ENCODE measurements around the gene CRIP1. TPM values are rescaled to one million over a fixed set of nuclear protein-coding genes. Genes with fewer than 3 reads are reported as not detected.
A peak's percentile ranks its signal among the peaks of the same experiment; 100 is the strongest.

CRIP1 gene
- total RNA-seq, 2 experiments from 2014 or later: 445 to 453 TPM

GRCh38 chr14:105485739-105486162 is 935 bp upstream of the CRIP1 start:
- H3K27ac Mint-ChIP-seq: no peak overlapping the region
- H3K4me1 Mint-ChIP-seq: peaks cover 28% of the 10 kb centered on the region
- H3K9me3 Mint-ChIP-seq: no peaks in the 10 kb centered on the region
- DNase-seq: peak; percentile 52
- no peak for ATAC-seq (ENCODE audit: low read depth)
- H3K4me3 Mint-ChIP-seq: peak overlapping the region; percentile 40
- H3K36me3 Mint-ChIP-seq: no peaks in the 10 kb centered on the region
- H3K27me3 Mint-ChIP-seq: no peaks in the 10 kb centered on the region
- POLR2A ChIA-PET: interaction anchor here (0.9 kb wide), 1 partner anchor 67 kb away, joined by 5 read pairs; no protein-coding TSS in a partner anchor

- Mint-ChIP-seq H3K4me1 (peaks cover 24% of the 10 kb centered on the region), H3K36me3 (no peaks in the 10 kb centered on the region), H3K4me3 (peak overlapping the region; percentile 78), H3K27ac (peak overlapping the region; percentile 38), H3K27me3 (no peaks in the 10 kb centered on the region), H3K9me3 (no peaks in the 10 kb centered on the region)
- no peak for ATAC-seq (ENCODE audit: low read depth)
- DNase-seq: peak; percentile 76
- POLR2A ChIA-PET: no interaction called here
Measured at GRCh38 chr14:105486974-105487448, 325 bp downstream of the CRIP1 start.

- H3K4me1 Mint-ChIP-seq: peaks cover 20% of the 10 kb centered on the region
- peak overlapping the region; percentile 78 for H3K4me3 Mint-ChIP-seq
- DNase-seq (peak; percentile 84), ATAC-seq (ENCODE audit: low read depth) (peak; percentile 1)
- no peaks in the 10 kb centered on the region for H3K9me3 Mint-ChIP-seq
- no peaks in the 10 kb centered on the region for H3K27me3 Mint-ChIP-seq
- no peaks in the 10 kb centered on the region for H3K36me3 Mint-ChIP-seq
- POLR2A ChIA-PET: no interaction called here
- peak overlapping the region; percentile 91 for H3K27ac Mint-ChIP-seq
Measured at GRCh38 chr14:105487449-105487985, 831 bp downstream of the CRIP1 start.

- POLR2A ChIA-PET: interaction anchor here (5.7 kb wide), 1 partner anchor 7 kb away, joined by 118 read pairs; no protein-coding TSS in a partner anchor
- peak; percentile 70 for DNase-seq
- Mint-ChIP-seq H3K27me3 (no peaks in the 10 kb centered on the region), H3K27ac (peak overlapping the region; percentile 91), H3K9me3 (no peaks in the 10 kb centered on the region), H3K4me3 (peak overlapping the region; percentile 78), H3K36me3 (no peaks in the 10 kb centered on the region), H3K4me1 (peaks cover 20% of the 10 kb centered on the region)
- no peak for ATAC-seq (ENCODE audit: low read depth)
Measured at GRCh38 chr14:105487986-105488777, 1.5 kb downstream of the CRIP1 start.

GRCh38 chr14:105488781-105489541 is 2.3 kb downstream of the CRIP1 start:
- POLR2A ChIA-PET: interaction anchor here (0.8 to 5.7 kb wide), 10 partner anchors 7 to 468 kb away, joined by 3 to 118 read pairs (median 6); partner anchors contain the start of genes BRF1, CDCA4, PACS2 and TEX22
- no peaks in the 10 kb centered on the region for H3K27me3 Mint-ChIP-seq
- no peak for ATAC-seq (ENCODE audit: low read depth)
- no peak for DNase-seq
- H3K36me3 Mint-ChIP-seq: no peaks in the 10 kb centered on the region
- H3K27ac Mint-ChIP-seq: peak overlapping the region; percentile 82
- no peaks in the 10 kb centered on the region for H3K9me3 Mint-ChIP-seq
- peak overlapping the region; percentile 78 for H3K4me3 Mint-ChIP-seq
- peaks cover 20% of the 10 kb centered on the region for H3K4me1 Mint-ChIP-seq

GRCh38 chr14:105489542-105490266 is 3.0 kb downstream of the CRIP1 start:
- Mint-ChIP-seq H3K27me3 (no peaks in the 10 kb centered on the region), H3K27ac (peak overlapping the region; percentile 82), H3K4me1 (peaks cover 15% of the 10 kb centered on the region), H3K9me3 (no peaks in the 10 kb centered on the region), H3K36me3 (no peaks in the 10 kb centered on the region), H3K4me3 (peak overlapping the region; percentile 78)
- POLR2A ChIA-PET: interaction anchor here (0.7 to 5.7 kb wide), 13 partner anchors 8 to 469 kb away, joined by 3 to 118 read pairs (median 4); partner anchors contain the start of genes BRF1, CDCA4, PACS2 and TEX22
- ATAC-seq (ENCODE audit: low read depth) (peak; percentile 3), DNase-seq (peak; percentile 85)

- POLR2A ChIA-PET: interaction anchor here (0.7 to 5.7 kb wide), 12 partner anchors 9 to 469 kb away, joined by 3 to 118 read pairs (median 4); partner anchors contain the start of genes BRF1, CDCA4 and TEX22
- Mint-ChIP-seq H3K4me3 (peak overlapping the region; percentile 78), H3K9me3 (no peaks in the 10 kb centered on the region), H3K36me3 (no peaks in the 10 kb centered on the region), H3K27ac (no peak overlapping the region), H3K27me3 (no peaks in the 10 kb centered on the region), H3K4me1 (peaks cover 15% of the 10 kb centered on the region)
- DNase-seq (no peak), ATAC-seq (ENCODE audit: low read depth) (peak; percentile 1)
Measured at GRCh38 chr14:105490267-105490571, 3.5 kb downstream of the CRIP1 start.

- Mint-ChIP-seq H3K4me3 (peak within 1 kb of the TSS; percentile 87), H3K27me3 (no peaks in the 10 kb centered on the region), H3K27ac (peak within 1 kb of the TSS; percentile 93), H3K9me3 (no peaks in the 10 kb centered on the region), H3K36me3 (no peaks in the 10 kb centered on the region), H3K4me1 (peaks cover 15% of the 10 kb centered on the region)
- DNase-seq (peak; percentile 98), ATAC-seq (ENCODE audit: low read depth) (peak; percentile 78)
- POLR2A ChIA-PET: interaction anchor here (0.7 to 5.7 kb wide), 13 partner anchors 9 to 470 kb away, joined by 3 to 118 read pairs (median 5); partner anchors contain the start of genes BRF1, CDCA4 and TEX22
Measured at GRCh38 chr14:105490572-105491365, 4.1 kb downstream of the CRIP1 start, which contains the start of gene TEDC1. Gene TEDC1 (plus strand): TSS chr14:105491246. CDS start chr14:105491376, 130 bp downstream.

GRCh38 chr14:105491366-105491973 is 4.8 kb downstream of the CRIP1 start:
- POLR2A ChIA-PET: interaction anchor here (0.7 to 5.7 kb wide), 6 partner anchors 10 to 243 kb away, joined by 3 to 118 read pairs (median 4); partner anchors contain the start of genes BRF1 and BTBD6
- DNase-seq (peak; percentile 92), ATAC-seq (ENCODE audit: low read depth) (peak; percentile 3)
- Mint-ChIP-seq H3K27ac (peak overlapping the region; percentile 93), H3K36me3 (no peaks in the 10 kb centered on the region), H3K9me3 (no peaks in the 10 kb centered on the region), H3K4me3 (peak overlapping the region; percentile 87), H3K27me3 (no peaks in the 10 kb centered on the region), H3K4me1 (peaks cover 15% of the 10 kb centered on the region)

- H3K36me3 Mint-ChIP-seq: no peaks in the 10 kb centered on the region
- POLR2A ChIA-PET: interaction anchor here (0.7 to 5.7 kb wide), 5 partner anchors 9 to 244 kb away, joined by 3 to 118 read pairs (median 4); partner anchors contain the start of genes BRF1 and BTBD6
- no peak for ATAC-seq (ENCODE audit: low read depth)
- H3K9me3 Mint-ChIP-seq: no peaks in the 10 kb centered on the region
- H3K27me3 Mint-ChIP-seq: no peaks in the 10 kb centered on the region
- peak overlapping the region; percentile 93 for H3K27ac Mint-ChIP-seq
- peak; percentile 32 for DNase-seq
- peak overlapping the region; percentile 87 for H3K4me3 Mint-ChIP-seq
- H3K4me1 Mint-ChIP-seq: peaks cover 15% of the 10 kb centered on the region
Measured at GRCh38 chr14:105492031-105492970, 5.6 kb downstream of the CRIP1 start.

All from activated naive CD8-positive, alpha-beta T cell treated with anti-CD3 and anti-CD28 coated beads, Interleukin-2, amount 10 ng/mL, durations not matched to agents 7 days and 5 days (primary cell).